GM12873 (cell line): ENCODE data around the gene CALHM5.

Experiments used
- TF ChIP-seq, protein P1 (sequence below): IDR thresholded peaks from 2 replicates; pipeline ENCODE4 v1.5.1; 2012; ENCODE audit warnings: low read depth, mild to moderate bottlenecking, moderate library complexity, low read length, control low read depth; ENCODE audit not compliant: insufficient read depth; ENCODE audit errors: missing control alignments

CALHM5 gene

DNA sequence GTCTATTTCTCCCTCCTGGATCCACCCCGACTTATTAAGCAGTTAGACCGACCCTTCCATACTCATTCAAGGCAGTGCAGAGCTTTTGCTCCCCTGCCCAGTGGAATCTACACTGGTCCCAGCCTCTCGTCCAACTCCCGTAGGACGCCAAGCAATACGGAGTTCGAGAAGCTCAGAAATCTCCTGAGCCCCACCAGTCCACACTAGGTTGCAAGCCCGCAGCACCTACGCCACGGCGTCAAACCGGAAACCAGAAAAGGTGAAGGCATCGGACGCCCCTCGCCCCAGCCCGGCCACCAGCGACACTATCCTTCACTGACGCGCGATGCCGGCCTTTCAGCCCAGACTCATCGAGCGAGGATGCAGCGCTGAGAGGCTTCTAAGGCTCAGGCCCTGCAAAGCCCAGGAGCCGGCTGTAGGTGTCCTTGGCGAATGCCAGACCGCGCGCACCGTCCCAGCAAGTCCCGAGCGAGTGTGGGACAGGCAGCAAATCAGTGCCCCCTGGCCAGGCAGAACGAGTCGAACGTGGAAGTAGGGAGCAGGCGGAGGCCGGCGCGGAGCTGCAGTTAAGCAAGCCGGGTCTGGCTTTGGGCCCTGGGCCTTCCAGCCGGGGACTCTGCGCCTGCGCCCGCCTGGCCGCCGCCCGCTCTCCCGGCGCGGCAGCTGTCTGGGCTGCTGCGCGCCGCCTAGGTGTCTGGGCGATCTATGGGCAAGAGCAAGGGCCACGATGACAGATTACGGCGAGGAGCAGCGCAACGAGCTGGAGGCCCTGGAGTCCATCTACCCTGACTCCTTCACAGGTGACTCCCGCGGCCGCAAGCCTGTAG, 59.6 kb downstream of the CALHM5 start, which contains the start of gene RWDD1:
Gene RWDD1 (plus strand): TSS at position 649 of the 827 bp plus-strand sequence. CDS start 79 bp downstream, at position 728.
- TF ChIP-seq, protein P1, sequence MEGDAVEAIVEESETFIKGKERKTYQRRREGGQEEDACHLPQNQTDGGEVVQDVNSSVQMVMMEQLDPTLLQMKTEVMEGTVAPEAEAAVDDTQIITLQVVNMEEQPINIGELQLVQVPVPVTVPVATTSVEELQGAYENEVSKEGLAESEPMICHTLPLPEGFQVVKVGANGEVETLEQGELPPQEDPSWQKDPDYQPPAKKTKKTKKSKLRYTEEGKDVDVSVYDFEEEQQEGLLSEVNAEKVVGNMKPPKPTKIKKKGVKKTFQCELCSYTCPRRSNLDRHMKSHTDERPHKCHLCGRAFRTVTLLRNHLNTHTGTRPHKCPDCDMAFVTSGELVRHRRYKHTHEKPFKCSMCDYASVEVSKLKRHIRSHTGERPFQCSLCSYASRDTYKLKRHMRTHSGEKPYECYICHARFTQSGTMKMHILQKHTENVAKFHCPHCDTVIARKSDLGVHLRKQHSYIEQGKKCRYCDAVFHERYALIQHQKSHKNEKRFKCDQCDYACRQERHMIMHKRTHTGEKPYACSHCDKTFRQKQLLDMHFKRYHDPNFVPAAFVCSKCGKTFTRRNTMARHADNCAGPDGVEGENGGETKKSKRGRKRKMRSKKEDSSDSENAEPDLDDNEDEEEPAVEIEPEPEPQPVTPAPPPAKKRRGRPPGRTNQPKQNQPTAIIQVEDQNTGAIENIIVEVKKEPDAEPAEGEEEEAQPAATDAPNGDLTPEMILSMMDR = peak; percentile 15

DNA sequence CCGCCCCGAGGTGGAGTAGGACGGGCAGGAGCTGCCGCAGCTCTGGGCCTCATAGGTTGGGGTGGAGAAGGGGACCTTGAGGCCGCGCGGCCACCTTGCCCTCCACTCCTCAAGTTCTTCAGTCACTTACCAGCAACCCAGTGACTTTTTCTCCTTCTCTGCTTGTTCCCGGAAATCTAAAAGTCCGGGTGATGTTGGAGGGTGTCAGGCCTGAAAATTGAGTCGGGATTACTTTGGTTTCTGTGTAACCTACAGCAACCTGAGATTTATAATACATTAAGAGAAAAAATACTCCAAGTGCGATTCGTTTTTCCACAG, 60.2 kb downstream of the CALHM5 start:
- TF ChIP-seq, protein P1 = no peak

- TF ChIP-seq, protein P1 = no peak
These were observed 60.7 kb downstream of the CALHM5 start for GRCh38 chr6:116572162-116572561.
